Activated T-helper 2 cell treated with anti-CD3 and anti-CD28 coated beads, Interferon-gamma antibody, Interleukin-2, Interleukin-4, amounts not matched to agents 10 μg/mL and 5 μg/mL and 100 μg/mL, durations not matched to agents 14 hours and 24 hours and 36 hours (primary cell): ENCODE data around the gene JMJD4. TPM values are rescaled to one million over a fixed set of nuclear protein-coding genes. Genes with fewer than 3 reads are reported as not detected.

Source experiments
- DNase-seq: peaks from one replicate; pipeline ENCODE4 v3.0.0; 2021; ENCODE audit warnings: low spot score
- H3K27ac Mint-ChIP-seq: one replicate; pipeline ENCODE4 v1.8.0; 2021; ENCODE audit warnings: mixed read lengths
- H3K27me3 Mint-ChIP-seq: one replicate; pipeline ENCODE4 v1.8.0; 2021; ENCODE audit warnings: low read depth, mixed read lengths
- H3K36me3 Mint-ChIP-seq: one replicate; pipeline ENCODE4 v1.8.0; 2021; ENCODE audit warnings: low read depth, mixed read lengths
- H3K4me1 Mint-ChIP-seq: one replicate; pipeline ENCODE4 v1.8.0; 2021; ENCODE audit warnings: low read depth, mixed read lengths
- H3K4me3 Mint-ChIP-seq: one replicate; pipeline ENCODE4 v1.8.0; 2021; ENCODE audit warnings: low read depth, mild to moderate bottlenecking, moderate library complexity, mixed read lengths
- H3K9me3 Mint-ChIP-seq: one replicate; pipeline ENCODE4 v1.8.0; 2021; ENCODE audit warnings: mixed read lengths
- intact Hi-C: fragments of 100-400 bp; cut with micrococcal nuclease; formaldehyde crosslinking; loops from one replicate; pipeline ENCODE4 v1.15.1; 2023
- total RNA-seq: library from RNA; stranded (reverse); gene quantifications from 2 replicates; pipeline ENCODE4 v1.2.3, GENCODE V29; 2022

JMJD4 gene
- total RNA-seq, 1 donor from 2014 or later, result 26.6 TPM

- Mint-ChIP-seq H3K4me1 (peaks cover 29% of the 10 kb centered on the region), H3K36me3 (peaks cover 44% of the 10 kb centered on the region), H3K27me3 (no peaks in the 10 kb centered on the region), H3K9me3 (no peaks in the 10 kb centered on the region), H3K27ac (no peak overlapping the region), H3K4me3 (no peak overlapping the region)
- intact Hi-C loops, result no loop called here
- DNase-seq, result no peak
Measured at GRCh38 chr1:227756172-227756959, 21.3 kb upstream of the JMJD4 start.

GRCh38 chr1:227754958-227755357 lies 19.9 kb upstream of the JMJD4 start:
- H3K36me3 Mint-ChIP-seq, result peaks cover 32% of the 10 kb centered on the region
- no peak overlapping the region for H3K4me3 Mint-ChIP-seq
- no peak for DNase-seq
- intact Hi-C loops, result no loop called here
- H3K27me3 Mint-ChIP-seq, result no peaks in the 10 kb centered on the region
- H3K9me3 Mint-ChIP-seq, result no peaks in the 10 kb centered on the region
- H3K27ac Mint-ChIP-seq, result no peak overlapping the region
- H3K4me1 Mint-ChIP-seq, result peaks cover 19% of the 10 kb centered on the region

- no peak for DNase-seq
- Mint-ChIP-seq H3K4me1 (peaks cover 18% of the 10 kb centered on the region), H3K36me3 (peaks cover 28% of the 10 kb centered on the region), H3K9me3 (no peaks in the 10 kb centered on the region), H3K4me3 (no peak overlapping the region), H3K27ac (no peak overlapping the region), H3K27me3 (no peaks in the 10 kb centered on the region)
- intact Hi-C loops, result no loop called here
Measured at GRCh38 chr1:227753999-227754711, 19.1 kb upstream of the JMJD4 start.

- Mint-ChIP-seq H3K4me3 (no peak overlapping the region), H3K36me3 (peaks cover 11% of the 10 kb centered on the region), H3K27me3 (no peaks in the 10 kb centered on the region), H3K9me3 (no peaks in the 10 kb centered on the region), H3K4me1 (peaks cover 11% of the 10 kb centered on the region), H3K27ac (no peak overlapping the region)
- no peak for DNase-seq
- intact Hi-C loops, result no loop called here
Measured at GRCh38 chr1:227749916-227750710, 15.0 kb upstream of the JMJD4 start.

- no peak for DNase-seq
- Mint-ChIP-seq H3K27ac (peak overlapping the region; percentile 73), H3K27me3 (no peaks in the 10 kb centered on the region), H3K4me1 (peaks cover 16% of the 10 kb centered on the region), H3K9me3 (no peaks in the 10 kb centered on the region), H3K4me3 (no peak overlapping the region), H3K36me3 (peaks cover 11% of the 10 kb centered on the region)
- intact Hi-C loops, result no loop called here
Measured at GRCh38 chr1:227749225-227749624, 14.1 kb upstream of the JMJD4 start.

- peaks cover 20% of the 10 kb centered on the region for H3K4me1 Mint-ChIP-seq
- peaks cover 11% of the 10 kb centered on the region for H3K36me3 Mint-ChIP-seq
- H3K27me3 Mint-ChIP-seq, result no peaks in the 10 kb centered on the region
- peak overlapping the region; percentile 73 for H3K27ac Mint-ChIP-seq
- no peak overlapping the region for H3K4me3 Mint-ChIP-seq
- intact Hi-C loops, result no loop called here
- no peaks in the 10 kb centered on the region for H3K9me3 Mint-ChIP-seq
- DNase-seq, result no peak
Measured at GRCh38 chr1:227748496-227749182, 13.5 kb upstream of the JMJD4 start.

- H3K27me3 Mint-ChIP-seq, result no peaks in the 10 kb centered on the region
- H3K36me3 Mint-ChIP-seq, result peaks cover 11% of the 10 kb centered on the region
- no peak overlapping the region for H3K4me3 Mint-ChIP-seq
- peak overlapping the region; percentile 73 for H3K27ac Mint-ChIP-seq
- H3K4me1 Mint-ChIP-seq, result peaks cover 20% of the 10 kb centered on the region
- no peak for DNase-seq
- no peaks in the 10 kb centered on the region for H3K9me3 Mint-ChIP-seq
- intact Hi-C loops, result no loop called here
Measured at GRCh38 chr1:227747948-227748495, 12.9 kb upstream of the JMJD4 start.

- Mint-ChIP-seq H3K4me1 (peaks cover 20% of the 10 kb centered on the region), H3K36me3 (peaks cover 9% of the 10 kb centered on the region), H3K27ac (no peak overlapping the region), H3K9me3 (no peaks in the 10 kb centered on the region), H3K4me3 (no peak overlapping the region), H3K27me3 (no peaks in the 10 kb centered on the region)
- intact Hi-C loops, result no loop called here
- no peak for DNase-seq
Measured at GRCh38 chr1:227747382-227747781, 12.3 kb upstream of the JMJD4 start.

GRCh38 chr1:227746676-227747075 lies 11.6 kb upstream of the JMJD4 start:
- DNase-seq, result no peak
- no peaks in the 10 kb centered on the region for H3K27me3 Mint-ChIP-seq
- H3K9me3 Mint-ChIP-seq, result no peaks in the 10 kb centered on the region
- no peak overlapping the region for H3K4me3 Mint-ChIP-seq
- peaks cover 7% of the 10 kb centered on the region for H3K36me3 Mint-ChIP-seq
- H3K4me1 Mint-ChIP-seq, result peaks cover 20% of the 10 kb centered on the region
- H3K27ac Mint-ChIP-seq, result peak overlapping the region; percentile 35
- intact Hi-C loops, result no loop called here

GRCh38 chr1:227745568-227746265 lies 10.6 kb upstream of the JMJD4 start:
- no peaks in the 10 kb centered on the region for H3K9me3 Mint-ChIP-seq
- peaks cover 23% of the 10 kb centered on the region for H3K4me1 Mint-ChIP-seq
- H3K36me3 Mint-ChIP-seq, result peaks cover 4% of the 10 kb centered on the region
- no peak overlapping the region for H3K4me3 Mint-ChIP-seq
- DNase-seq, result no peak
- intact Hi-C loops, result no loop called here
- H3K27ac Mint-ChIP-seq, result no peak overlapping the region
- no peaks in the 10 kb centered on the region for H3K27me3 Mint-ChIP-seq

GRCh38 chr1:227744668-227745067 lies 9.6 kb upstream of the JMJD4 start:
- intact Hi-C loops, result no loop called here
- DNase-seq, result no peak
- Mint-ChIP-seq H3K9me3 (no peaks in the 10 kb centered on the region), H3K4me1 (peaks cover 23% of the 10 kb centered on the region), H3K4me3 (no peak overlapping the region), H3K36me3 (peaks cover 3% of the 10 kb centered on the region), H3K27me3 (no peaks in the 10 kb centered on the region), H3K27ac (no peak overlapping the region)
